Fibroblast of lung (primary cell): ENCODE results near the gene LAMA4. TPM values are rescaled to one million over a fixed set of nuclear protein-coding genes. Genes with fewer than 3 reads are reported as not detected.

Experiments
- DNase-seq, 2 donors: peaks; one replicate each; pipeline versions ENCODE4 v3.0.0 to v3.0.0-alpha.2; 2010; ENCODE audit warnings: low read depth in 2 of 2
- H2AFZ ChIP-seq: 2 replicates; pipeline ENCODE4 v1.5.1; 2012; ENCODE audit warnings: low read length, control low read depth, inconsistent platforms
- H3K27ac ChIP-seq: 2 replicates; pipeline ENCODE4 v1.5.1; 2011; ENCODE audit warnings: low read length, control low read depth; ENCODE audit not compliant: insufficient read depth
- H3K27me3 ChIP-seq: 2 replicates; pipeline ENCODE4 v1.5.1; 2011; ENCODE audit warnings: mild to moderate bottlenecking, low read length; ENCODE audit not compliant: control insufficient read depth, insufficient read depth
- H3K36me3 ChIP-seq: 2 replicates; pipeline ENCODE4 v1.5.1; 2011; ENCODE audit warnings: low read length; ENCODE audit not compliant: control insufficient read depth, insufficient read depth
- H3K4me1 ChIP-seq: 2 replicates; pipeline ENCODE4 v1.5.1; 2011; ENCODE audit warnings: low read length; ENCODE audit not compliant: control insufficient read depth, insufficient read depth; ENCODE audit errors: extremely low read depth
- H3K4me2 ChIP-seq: 2 replicates; pipeline ENCODE4 v1.5.1; 2011; ENCODE audit warnings: low read length, control low read depth; ENCODE audit not compliant: insufficient read depth; ENCODE audit errors: extremely low read depth
- H3K4me3 ChIP-seq, 4 experiments: fragments of 200-600 bp in 1 of 4; sonication (generic) in 1 of 4; replicated peaks in 1 of 4; 2 replicates each; pipeline ENCODE4 v1.5.1; 2011 to 2016; ENCODE audit warnings: low read length in 4 of 4, low read depth in 3 of 4, mild to moderate bottlenecking in 3 of 4, control low read depth in 2 of 4, inconsistent platforms in 1 of 4, mixed read lengths in 1 of 4; ENCODE audit not compliant: insufficient read depth in 1 of 4; ENCODE audit errors: control extremely low read depth in 1 of 4
- H3K79me2 ChIP-seq: 2 replicates; pipeline ENCODE4 v1.5.1; 2012; ENCODE audit warnings: mild to moderate bottlenecking, low read length, inconsistent platforms; ENCODE audit not compliant: control insufficient read depth, insufficient read depth
- H3K9ac ChIP-seq: 2 replicates; pipeline ENCODE4 v1.5.1; 2011; ENCODE audit warnings: mild to moderate bottlenecking, low read length, control low read depth; ENCODE audit not compliant: insufficient read depth
- H3K9me3 ChIP-seq: 2 replicates; pipeline ENCODE4 v1.5.1; 2012; ENCODE audit warnings: low read depth, low read length; ENCODE audit not compliant: control insufficient read depth, insufficient read depth
- H4K20me1 ChIP-seq: 2 replicates; pipeline ENCODE4 v1.5.1; 2011; ENCODE audit warnings: low read length; ENCODE audit not compliant: control insufficient read depth, insufficient read depth; ENCODE audit errors: extremely low read depth
- EZH2 ChIP-seq: IDR thresholded peaks from 2 replicates; pipeline ENCODE4 v1.5.1; 2012; ENCODE audit warnings: low read length, control low read depth, mild to moderate bottlenecking; ENCODE audit errors: missing control alignments
- polyA plus RNA-seq, 2 donors: library from polyadenylated mRNA; depleted of rRNA in 1 of 2; stranded (reverse) in 1 of 2; unstranded in 1 of 2; fragments of >200 nt; gene quantifications; 2 replicates each; pipeline ENCODE4 v1.2.1, GENCODE V29; 2011 to 2012; ENCODE audit warnings: missing spikeins in 1 of 2
- total RNA-seq: library from RNA; depleted of rRNA; stranded (reverse); fragments of >200 nt; gene quantifications from 2 replicates; pipeline ENCODE4 v1.2.1, GENCODE V29; 2014
- TF ChIP-seq, protein P1 (sequence below), 2 donors: IDR thresholded peaks in 1 of 2; conservative IDR thresholded peaks in 1 of 2; 1 replicate in 1 of 2; 2 replicates in 1 of 2; pipeline ENCODE4 v1.5.1; 2011 to 2012; ENCODE audit warnings: low read length in 2 of 2, control low read depth in 1 of 2, inconsistent platforms in 1 of 2, low read depth in 1 of 2, mild to moderate bottlenecking in 1 of 2

LAMA4 gene
- total and polyA plus RNA-seq, 2 donors (not counting 1 experiment from before 2014, with no cell fraction given): 636 to 662 TPM

DNA sequence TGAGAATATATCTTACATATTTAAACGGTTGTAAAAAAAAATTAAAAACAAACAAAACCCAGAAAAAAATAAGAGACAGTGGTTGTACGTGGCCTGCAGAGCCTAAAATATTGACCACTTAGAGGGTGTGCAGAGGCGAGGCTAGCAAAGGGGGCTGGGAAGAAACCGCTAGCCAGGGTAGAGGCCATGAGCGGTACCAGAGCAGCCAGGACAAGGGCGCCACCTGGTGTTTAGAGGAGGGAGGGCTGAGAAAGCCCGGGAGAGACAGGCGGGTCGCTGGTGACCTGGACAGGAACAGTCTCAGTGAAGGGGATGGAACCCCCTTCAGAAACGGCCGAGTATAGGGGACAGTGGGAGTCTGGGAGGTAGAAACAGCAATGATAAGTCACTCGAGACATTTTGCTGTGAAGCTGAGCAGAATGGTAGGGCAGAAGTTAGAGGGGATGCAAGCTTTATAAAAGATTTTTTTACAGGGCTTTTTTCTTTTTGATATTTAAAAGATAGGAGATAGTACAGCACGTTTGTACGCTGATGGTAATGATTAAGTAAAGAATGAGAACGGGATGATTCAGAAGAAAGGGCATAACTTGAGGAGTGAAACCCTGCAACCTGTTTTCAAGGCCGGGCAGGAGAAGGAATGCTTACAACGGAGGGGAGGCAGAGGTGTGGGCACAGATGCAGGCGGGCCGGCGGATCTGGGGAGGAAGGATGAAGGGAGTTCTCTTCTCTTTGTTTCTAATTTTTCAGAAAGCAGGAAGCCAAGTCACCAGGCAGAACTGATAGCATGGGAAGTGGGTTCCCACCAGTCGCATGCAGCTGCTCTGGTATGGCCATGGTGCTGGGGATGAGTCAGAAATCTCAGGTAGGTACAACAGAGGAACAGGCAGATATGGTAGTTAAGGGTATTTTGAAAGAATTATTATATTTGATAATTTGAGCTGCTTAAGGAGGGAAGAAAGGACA, 90.8 kb downstream of the LAMA4 start:
- Histone ChIP-seq H3K27ac (no peak overlapping the region), H3K4me3 (no peak overlapping the region), H3K36me3 (peaks cover 19% of the 10 kb centered on the region), H3K9ac (no peak overlapping the region), H3K4me1 (no peaks in the 10 kb centered on the region), H3K79me2 (no peaks in the 10 kb centered on the region), H2AFZ (no peak overlapping the region), H4K20me1 (no peaks in the 10 kb centered on the region), H3K27me3 (no peaks in the 10 kb centered on the region), H3K9me3 (no peaks in the 10 kb centered on the region), H3K4me2 (no peak overlapping the region)
- TF ChIP-seq EZH2: no peak
- TF ChIP-seq, protein P1, sequence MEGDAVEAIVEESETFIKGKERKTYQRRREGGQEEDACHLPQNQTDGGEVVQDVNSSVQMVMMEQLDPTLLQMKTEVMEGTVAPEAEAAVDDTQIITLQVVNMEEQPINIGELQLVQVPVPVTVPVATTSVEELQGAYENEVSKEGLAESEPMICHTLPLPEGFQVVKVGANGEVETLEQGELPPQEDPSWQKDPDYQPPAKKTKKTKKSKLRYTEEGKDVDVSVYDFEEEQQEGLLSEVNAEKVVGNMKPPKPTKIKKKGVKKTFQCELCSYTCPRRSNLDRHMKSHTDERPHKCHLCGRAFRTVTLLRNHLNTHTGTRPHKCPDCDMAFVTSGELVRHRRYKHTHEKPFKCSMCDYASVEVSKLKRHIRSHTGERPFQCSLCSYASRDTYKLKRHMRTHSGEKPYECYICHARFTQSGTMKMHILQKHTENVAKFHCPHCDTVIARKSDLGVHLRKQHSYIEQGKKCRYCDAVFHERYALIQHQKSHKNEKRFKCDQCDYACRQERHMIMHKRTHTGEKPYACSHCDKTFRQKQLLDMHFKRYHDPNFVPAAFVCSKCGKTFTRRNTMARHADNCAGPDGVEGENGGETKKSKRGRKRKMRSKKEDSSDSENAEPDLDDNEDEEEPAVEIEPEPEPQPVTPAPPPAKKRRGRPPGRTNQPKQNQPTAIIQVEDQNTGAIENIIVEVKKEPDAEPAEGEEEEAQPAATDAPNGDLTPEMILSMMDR (conservative IDR thresholded peaks at IDR 0.05 in 1 of 2, IDR thresholded peaks at IDR 0.05 in 1 of 2; ENCODE audit: low read depth in 1 of 2, low read length in 2 of 2): peak; percentile 62 to 79
- peak; percentile 26 to 31 for DNase-seq

DNA sequence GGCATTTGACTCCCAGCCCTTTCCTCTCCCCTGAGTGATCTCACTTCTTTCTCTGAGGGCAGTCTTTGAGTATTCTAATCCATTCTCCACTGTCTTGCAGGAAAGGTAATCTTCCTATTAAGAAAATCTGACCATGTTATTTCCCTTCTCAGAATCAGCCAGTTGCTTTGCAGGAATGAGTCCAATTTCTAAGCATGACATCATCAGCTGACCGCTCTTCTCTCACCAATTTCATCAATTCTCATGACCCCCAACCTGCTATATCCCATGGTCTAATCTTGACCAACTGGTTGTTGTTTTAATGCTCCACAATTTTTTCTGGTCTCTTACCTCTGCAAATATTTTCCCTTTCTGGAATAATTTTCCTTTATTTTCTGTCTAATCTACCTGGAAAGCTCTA, 93.6 kb downstream of the LAMA4 start:
- DNase-seq: no peak
- no peak overlapping the region for H3K4me2 ChIP-seq
- no peak overlapping the region for H2AFZ ChIP-seq
- TF ChIP-seq, protein P1 (conservative IDR thresholded peaks at IDR 0.05 in 1 of 2, IDR thresholded peaks at IDR 0.05 in 1 of 2; ENCODE audit: low read depth in 1 of 2, low read length in 2 of 2): no peak
- no peak for TF ChIP-seq EZH2
- no peaks in the 10 kb centered on the region for H3K9me3 ChIP-seq
- no peak overlapping the region for H3K27ac ChIP-seq
- H3K36me3 ChIP-seq: peaks cover 15% of the 10 kb centered on the region
- no peak overlapping the region for H3K4me3 ChIP-seq
- H4K20me1 ChIP-seq: no peaks in the 10 kb centered on the region
- H3K9ac ChIP-seq: no peak overlapping the region
- H3K4me1 ChIP-seq: peaks cover 12% of the 10 kb centered on the region
- H3K79me2 ChIP-seq: no peaks in the 10 kb centered on the region
- H3K27me3 ChIP-seq: no peaks in the 10 kb centered on the region

DNA sequence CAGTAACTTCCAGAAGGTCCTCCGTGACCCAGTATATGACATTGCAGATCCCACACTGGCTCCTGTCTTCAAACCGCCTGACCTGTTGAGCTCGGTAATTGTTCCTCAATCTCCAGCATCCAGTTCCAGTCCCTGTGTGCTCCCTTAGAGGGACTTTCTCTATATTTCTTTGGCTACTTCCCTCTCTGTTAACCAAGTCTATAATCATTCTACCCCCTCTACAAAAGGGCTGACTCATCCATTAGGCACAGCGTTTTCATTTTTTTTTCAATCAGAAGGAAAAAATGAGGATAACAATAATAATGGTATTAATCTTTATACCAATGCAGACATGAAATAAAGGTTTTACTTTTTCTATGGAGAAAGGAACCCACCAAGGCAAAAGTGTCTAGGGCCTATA, 97.7 kb downstream of the LAMA4 start:
- Histone ChIP-seq H3K9me3 (no peaks in the 10 kb centered on the region), H3K79me2 (no peaks in the 10 kb centered on the region), H2AFZ (no peak overlapping the region), H3K27me3 (no peaks in the 10 kb centered on the region), H3K4me3 (no peak overlapping the region), H3K4me1 (peaks cover 21% of the 10 kb centered on the region), H4K20me1 (no peaks in the 10 kb centered on the region), H3K9ac (no peak overlapping the region), H3K27ac (peak overlapping the region; percentile 57), H3K4me2 (no peak overlapping the region), H3K36me3 (no peaks in the 10 kb centered on the region)
- TF ChIP-seq EZH2: no peak
- TF ChIP-seq, protein P1 (conservative IDR thresholded peaks at IDR 0.05 in 1 of 2, IDR thresholded peaks at IDR 0.05 in 1 of 2; ENCODE audit: low read depth in 1 of 2, low read length in 2 of 2): no peak
- no peak for DNase-seq
